ENCODE results near the gene KHDC1L. TPM values are rescaled to one million over a fixed set of nuclear protein-coding genes. Genes with fewer than 3 reads are reported as not detected.

Gene KHDC1L
- total and polyA plus RNA-seq, 2 experiments from 2014 or later = not detected

- TF ChIP-seq ZNF462 (CRISPR knock-in tag; IDR thresholded peaks at IDR 0.05) = no peak
- no peak for TF ChIP-seq JUNB (IDR thresholded peaks at IDR 0.05; ENCODE audit: unreplicated experiment)
- no peak for TF ChIP-seq EZH2phosphoT487 (IDR thresholded peaks at IDR 0.05; ENCODE audit: unreplicated experiment)
- TF ChIP-seq, protein P1, sequence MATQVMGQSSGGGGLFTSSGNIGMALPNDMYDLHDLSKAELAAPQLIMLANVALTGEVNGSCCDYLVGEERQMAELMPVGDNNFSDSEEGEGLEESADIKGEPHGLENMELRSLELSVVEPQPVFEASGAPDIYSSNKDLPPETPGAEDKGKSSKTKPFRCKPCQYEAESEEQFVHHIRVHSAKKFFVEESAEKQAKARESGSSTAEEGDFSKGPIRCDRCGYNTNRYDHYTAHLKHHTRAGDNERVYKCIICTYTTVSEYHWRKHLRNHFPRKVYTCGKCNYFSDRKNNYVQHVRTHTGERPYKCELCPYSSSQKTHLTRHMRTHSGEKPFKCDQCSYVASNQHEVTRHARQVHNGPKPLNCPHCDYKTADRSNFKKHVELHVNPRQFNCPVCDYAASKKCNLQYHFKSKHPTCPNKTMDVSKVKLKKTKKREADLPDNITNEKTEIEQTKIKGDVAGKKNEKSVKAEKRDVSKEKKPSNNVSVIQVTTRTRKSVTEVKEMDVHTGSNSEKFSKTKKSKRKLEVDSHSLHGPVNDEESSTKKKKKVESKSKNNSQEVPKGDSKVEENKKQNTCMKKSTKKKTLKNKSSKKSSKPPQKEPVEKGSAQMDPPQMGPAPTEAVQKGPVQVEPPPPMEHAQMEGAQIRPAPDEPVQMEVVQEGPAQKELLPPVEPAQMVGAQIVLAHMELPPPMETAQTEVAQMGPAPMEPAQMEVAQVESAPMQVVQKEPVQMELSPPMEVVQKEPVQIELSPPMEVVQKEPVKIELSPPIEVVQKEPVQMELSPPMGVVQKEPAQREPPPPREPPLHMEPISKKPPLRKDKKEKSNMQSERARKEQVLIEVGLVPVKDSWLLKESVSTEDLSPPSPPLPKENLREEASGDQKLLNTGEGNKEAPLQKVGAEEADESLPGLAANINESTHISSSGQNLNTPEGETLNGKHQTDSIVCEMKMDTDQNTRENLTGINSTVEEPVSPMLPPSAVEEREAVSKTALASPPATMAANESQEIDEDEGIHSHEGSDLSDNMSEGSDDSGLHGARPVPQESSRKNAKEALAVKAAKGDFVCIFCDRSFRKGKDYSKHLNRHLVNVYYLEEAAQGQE (IDR thresholded peaks at IDR 0.05; ENCODE audit: unreplicated experiment) = no peak
- TF ChIP-seq NANOG (IDR thresholded peaks at IDR 0.05; ENCODE audit: borderline replicate concordance) = no peak
- TF ChIP-seq CREB1 (CRISPR knock-in tag; IDR thresholded peaks at IDR 0.05; ENCODE audit: low read depth) = no peak
- no peak for TF ChIP-seq EZH2 (IDR thresholded peaks at IDR 0.05; ENCODE audit: low read depth, unreplicated experiment)
Observed at GRCh38 chr6:73263570-73263909, 38.2 kb upstream of the KHDC1L start (continued).
